ENCODE results near the gene UBL7. TPM values are rescaled to one million over a fixed set of nuclear protein-coding genes. Genes with fewer than 3 reads are reported as not detected.

The UBL7 gene
- total and polyA plus RNA-seq, 5 donors from 2014 or later = 30.9 to 177 (median 143) TPM

- H3K4me1 Mint-ChIP-seq = peaks cover 0 to 12% (median 5%) of the 10 kb centered on the region in 4 donors
- H3K4me3 ChIP-seq (ENCODE audit: low read depth, low read length) = no peak overlapping the region
- no peaks in the 10 kb centered on the region for H3K9me3 ChIP-seq (ENCODE audit: control insufficient read depth in 2 of 2, low read length in 2 of 2)
- H3K27ac ChIP-seq (ENCODE audit: insufficient read depth, low read length, poor library complexity, severe bottlenecking) = no peak overlapping the region
- peak overlapping the region; percentile 20 to 83 (median 67) for H3K27ac Mint-ChIP-seq
- H3K36me3 ChIP-seq (ENCODE audit: control insufficient read depth, insufficient read depth, low read length) = no peaks in the 10 kb centered on the region
- ATAC-seq (ENCODE audit: low read depth in 2 of 2) (no peak), DNase-seq (no peak)
- no peaks in the 10 kb centered on the region for H3K36me3 Mint-ChIP-seq
- H3K9me3 Mint-ChIP-seq = no peaks in the 10 kb centered on the region
- H3K27me3 Mint-ChIP-seq = no peaks in the 10 kb centered on the region
- H3K4me3 Mint-ChIP-seq = no peak overlapping the region
- H3K27me3 ChIP-seq (ENCODE audit: control insufficient read depth, insufficient read depth, low read length) = no peaks in the 10 kb centered on the region
- H3K4me1 ChIP-seq (ENCODE audit: control insufficient read depth, insufficient read depth, low read length, poor library complexity, severe bottlenecking) = no peaks in the 10 kb centered on the region
Observed at GRCh38 chr15:74423431-74424257, 37.3 kb downstream of the UBL7 start.

- Mint-ChIP-seq H3K4me1 (peaks cover 0 to 12% (median 5%) of the 10 kb centered on the region in 4 donors), H3K4me3 (peak overlapping the region in 1 of 4 donors; percentile 51), H3K27ac (peak overlapping the region in 2 of 3 donors; percentile 5 to 20), H3K27me3 (no peaks in the 10 kb centered on the region), H3K36me3 (no peaks in the 10 kb centered on the region), H3K9me3 (no peaks in the 10 kb centered on the region)
- no peak overlapping the region for H3K4me3 ChIP-seq (ENCODE audit: low read depth, low read length)
- H3K36me3 ChIP-seq (ENCODE audit: control insufficient read depth, insufficient read depth, low read length) = no peaks in the 10 kb centered on the region
- H3K27ac ChIP-seq (ENCODE audit: insufficient read depth, low read length, poor library complexity, severe bottlenecking) = no peak overlapping the region
- H3K4me1 ChIP-seq (ENCODE audit: control insufficient read depth, insufficient read depth, low read length, poor library complexity, severe bottlenecking) = no peaks in the 10 kb centered on the region
- no peaks in the 10 kb centered on the region for H3K27me3 ChIP-seq (ENCODE audit: control insufficient read depth, insufficient read depth, low read length)
- ATAC-seq (ENCODE audit: low read depth in 2 of 2) (no peak), DNase-seq (no peak)
- no peaks in the 10 kb centered on the region for H3K9me3 ChIP-seq (ENCODE audit: control insufficient read depth in 2 of 2, low read length in 2 of 2)
Observed at GRCh38 chr15:74422652-74423430, 38.1 kb downstream of the UBL7 start.

- Histone ChIP-seq H3K36me3 (ENCODE audit: control insufficient read depth, insufficient read depth, low read length) (no peaks in the 10 kb centered on the region), H3K27me3 (ENCODE audit: control insufficient read depth, insufficient read depth, low read length) (no peaks in the 10 kb centered on the region), H3K27ac (ENCODE audit: insufficient read depth, low read length, poor library complexity, severe bottlenecking) (no peak overlapping the region), H3K4me1 (ENCODE audit: control insufficient read depth, insufficient read depth, low read length, poor library complexity, severe bottlenecking) (no peaks in the 10 kb centered on the region), H3K4me3 (ENCODE audit: low read depth, low read length) (no peak overlapping the region), H3K9me3 (ENCODE audit: control insufficient read depth in 2 of 2, low read length in 2 of 2) (no peaks in the 10 kb centered on the region)
- H3K36me3 Mint-ChIP-seq = no peaks in the 10 kb centered on the region
- ATAC-seq (ENCODE audit: low read depth in 2 of 2) (no peak), DNase-seq (no peak)
- H3K4me3 Mint-ChIP-seq = no peak overlapping the region
- no peaks in the 10 kb centered on the region for H3K27me3 Mint-ChIP-seq
- no peaks in the 10 kb centered on the region for H3K9me3 Mint-ChIP-seq
- peaks cover 0 to 12% (median 5%) of the 10 kb centered on the region in 4 donors for H3K4me1 Mint-ChIP-seq
- H3K27ac Mint-ChIP-seq = no peak overlapping the region
Observed at GRCh38 chr15:74422265-74422651, 38.7 kb downstream of the UBL7 start.

- no peaks in the 10 kb centered on the region for H3K27me3 Mint-ChIP-seq
- peak overlapping the region in 1 of 3 donors; percentile 84 for H3K27ac Mint-ChIP-seq
Observed at GRCh38 chr15:74421302-74422245, 39.4 kb downstream of the UBL7 start.

GRCh38 chr15:74420193-74420905, 40.6 kb downstream of the UBL7 start:
- Mint-ChIP-seq H3K4me1 (peaks cover 0 to 6% (median 2%) of the 10 kb centered on the region in 4 donors), H3K36me3 (peaks cover 6% of the 10 kb centered on the region), H3K4me3 (no peak overlapping the region), H3K27me3 (no peaks in the 10 kb centered on the region), H3K9me3 (no peaks in the 10 kb centered on the region), H3K27ac (peak overlapping the region in 1 of 3 donors; percentile 41)
- DNase-seq (no peak), ATAC-seq (ENCODE audit: low read depth in 2 of 2) (no peak)
- no peaks in the 10 kb centered on the region for H3K36me3 ChIP-seq (ENCODE audit: control insufficient read depth, insufficient read depth, low read length)
- no peaks in the 10 kb centered on the region for H3K9me3 ChIP-seq (ENCODE audit: control insufficient read depth in 2 of 2, low read length in 2 of 2)
- no peaks in the 10 kb centered on the region for H3K27me3 ChIP-seq (ENCODE audit: control insufficient read depth, insufficient read depth, low read length)
- H3K4me3 ChIP-seq (ENCODE audit: low read depth, low read length) = no peak overlapping the region
- H3K4me1 ChIP-seq (ENCODE audit: control insufficient read depth, insufficient read depth, low read length, poor library complexity, severe bottlenecking) = no peaks in the 10 kb centered on the region
- H3K27ac ChIP-seq (ENCODE audit: insufficient read depth, low read length, poor library complexity, severe bottlenecking) = no peak overlapping the region

More at GRCh38 chr15:74421302-74422245, 39.4 kb downstream of the UBL7 start:
- no peak overlapping the region for H3K4me3 ChIP-seq (ENCODE audit: low read depth, low read length)
- H3K4me1 Mint-ChIP-seq = peaks cover 0 to 11% (median 5%) of the 10 kb centered on the region in 4 donors
- H3K36me3 ChIP-seq (ENCODE audit: control insufficient read depth, insufficient read depth, low read length) = no peaks in the 10 kb centered on the region
- no peaks in the 10 kb centered on the region for H3K4me1 ChIP-seq (ENCODE audit: control insufficient read depth, insufficient read depth, low read length, poor library complexity, severe bottlenecking)
- no peaks in the 10 kb centered on the region for H3K9me3 Mint-ChIP-seq
- no peaks in the 10 kb centered on the region for H3K36me3 Mint-ChIP-seq
- H3K9me3 ChIP-seq (ENCODE audit: control insufficient read depth in 2 of 2, low read length in 2 of 2) = no peaks in the 10 kb centered on the region
- DNase-seq (no peak), ATAC-seq (ENCODE audit: low read depth in 2 of 2) (no peak)
- H3K27ac ChIP-seq (ENCODE audit: insufficient read depth, low read length, poor library complexity, severe bottlenecking) = no peak overlapping the region
- no peak overlapping the region for H3K4me3 Mint-ChIP-seq
- H3K27me3 ChIP-seq (ENCODE audit: control insufficient read depth, insufficient read depth, low read length) = no peaks in the 10 kb centered on the region

GRCh38 chr15:74419432-74419831, 41.5 kb downstream of the UBL7 start:
- Mint-ChIP-seq H3K27me3 (no peaks in the 10 kb centered on the region), H3K27ac (no peak overlapping the region), H3K4me1 (peaks cover 0 to 5% (median 2%) of the 10 kb centered on the region in 4 donors), H3K4me3 (peak overlapping the region in 1 of 4 donors; percentile 29), H3K9me3 (no peaks in the 10 kb centered on the region), H3K36me3 (peaks cover 9% of the 10 kb centered on the region)
- ATAC-seq (ENCODE audit: low read depth in 2 of 2) (no peak), DNase-seq (no peak)
- Histone ChIP-seq H3K27ac (ENCODE audit: insufficient read depth, low read length, poor library complexity, severe bottlenecking) (no peak overlapping the region), H3K4me3 (ENCODE audit: low read depth, low read length) (no peak overlapping the region), H3K27me3 (ENCODE audit: control insufficient read depth, insufficient read depth, low read length) (no peaks in the 10 kb centered on the region), H3K36me3 (ENCODE audit: control insufficient read depth, insufficient read depth, low read length) (no peaks in the 10 kb centered on the region), H3K9me3 (ENCODE audit: control insufficient read depth in 2 of 2, low read length in 2 of 2) (no peaks in the 10 kb centered on the region), H3K4me1 (ENCODE audit: control insufficient read depth, insufficient read depth, low read length, poor library complexity, severe bottlenecking) (no peaks in the 10 kb centered on the region)

All from CD4-positive, CD25-positive, alpha-beta regulatory T cell (primary cell).